Fibroblast of pulmonary artery (primary cell): ENCODE results near the gene SAFB2.
A peak's percentile ranks its signal among the peaks of the same experiment; 100 is the strongest.

Source experiments
- DNase-seq: peaks from one replicate; pipeline ENCODE4 v3.0.0-alpha.2; 2010; ENCODE audit warnings: low read depth
- H3K4me3 ChIP-seq: replicated peaks from 2 replicates; pipeline ENCODE4 v1.5.1; 2011; ENCODE audit warnings: low read depth, mild to moderate bottlenecking, control low read depth, low read length, moderate library complexity
- TF ChIP-seq, protein P1 (sequence below): IDR thresholded peaks from 2 replicates; pipeline ENCODE4 v1.5.1; 2011; ENCODE audit warnings: mild to moderate bottlenecking, control low read depth, low read length, inconsistent platforms; ENCODE audit errors: missing control alignments

Gene SAFB2

DNA sequence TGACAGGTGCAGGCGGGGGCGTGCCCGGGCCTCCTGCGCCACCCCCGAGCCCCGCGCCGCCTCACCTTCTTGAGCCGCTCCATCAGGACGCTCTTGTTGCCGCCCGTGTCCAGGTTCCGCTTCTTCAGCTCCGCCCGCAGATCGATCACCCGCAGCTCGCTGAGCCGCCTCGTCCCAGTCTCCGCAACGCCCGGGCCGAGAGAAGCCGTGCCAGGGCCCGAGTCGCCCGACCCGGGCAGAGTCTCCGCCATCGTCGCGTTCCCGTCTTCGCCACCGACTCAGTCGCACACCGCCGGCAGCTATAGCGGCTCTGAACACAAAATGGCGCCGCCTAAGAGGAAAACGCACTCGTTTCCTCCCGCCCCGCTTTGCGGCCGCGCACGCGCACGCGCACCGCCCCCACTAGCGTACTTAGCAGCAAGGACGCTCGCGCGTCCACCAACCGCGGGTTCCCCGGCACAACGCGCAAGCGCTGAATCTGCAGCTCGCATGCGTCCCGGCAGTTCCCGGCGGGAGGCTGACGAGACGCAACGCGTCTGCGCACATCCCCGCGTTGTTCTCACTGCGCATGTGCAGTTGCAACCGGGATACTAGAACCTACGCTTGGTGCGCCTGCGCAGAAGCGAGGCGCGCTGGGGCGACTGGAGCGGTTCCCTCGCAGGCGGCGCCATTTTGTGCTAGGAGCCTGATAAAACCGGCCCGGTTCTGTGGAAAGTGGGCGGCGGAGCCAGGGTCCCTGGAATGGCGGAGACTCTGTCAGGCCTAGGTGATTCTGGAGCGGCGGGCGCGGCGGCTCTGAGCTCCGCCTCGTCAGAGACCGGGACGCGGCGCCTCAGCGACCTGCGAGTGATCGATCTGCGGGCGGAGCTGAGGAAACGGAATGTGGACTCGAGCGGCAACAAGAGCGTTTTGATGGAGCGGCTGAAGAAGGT lies at the start of gene SAFB2, which contains the start of gene SAFB:
TSS of gene SAFB2 (minus strand) at position 312 of the 932 bp plus-strand sequence. CDS start at position 251, 61 bp downstream.
TSS of gene SAFB (plus strand) at position 619 of the 932 bp plus-strand sequence. CDS start at position 742, 123 bp downstream.
- TF ChIP-seq, protein P1, sequence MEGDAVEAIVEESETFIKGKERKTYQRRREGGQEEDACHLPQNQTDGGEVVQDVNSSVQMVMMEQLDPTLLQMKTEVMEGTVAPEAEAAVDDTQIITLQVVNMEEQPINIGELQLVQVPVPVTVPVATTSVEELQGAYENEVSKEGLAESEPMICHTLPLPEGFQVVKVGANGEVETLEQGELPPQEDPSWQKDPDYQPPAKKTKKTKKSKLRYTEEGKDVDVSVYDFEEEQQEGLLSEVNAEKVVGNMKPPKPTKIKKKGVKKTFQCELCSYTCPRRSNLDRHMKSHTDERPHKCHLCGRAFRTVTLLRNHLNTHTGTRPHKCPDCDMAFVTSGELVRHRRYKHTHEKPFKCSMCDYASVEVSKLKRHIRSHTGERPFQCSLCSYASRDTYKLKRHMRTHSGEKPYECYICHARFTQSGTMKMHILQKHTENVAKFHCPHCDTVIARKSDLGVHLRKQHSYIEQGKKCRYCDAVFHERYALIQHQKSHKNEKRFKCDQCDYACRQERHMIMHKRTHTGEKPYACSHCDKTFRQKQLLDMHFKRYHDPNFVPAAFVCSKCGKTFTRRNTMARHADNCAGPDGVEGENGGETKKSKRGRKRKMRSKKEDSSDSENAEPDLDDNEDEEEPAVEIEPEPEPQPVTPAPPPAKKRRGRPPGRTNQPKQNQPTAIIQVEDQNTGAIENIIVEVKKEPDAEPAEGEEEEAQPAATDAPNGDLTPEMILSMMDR, result no peak

DNA sequence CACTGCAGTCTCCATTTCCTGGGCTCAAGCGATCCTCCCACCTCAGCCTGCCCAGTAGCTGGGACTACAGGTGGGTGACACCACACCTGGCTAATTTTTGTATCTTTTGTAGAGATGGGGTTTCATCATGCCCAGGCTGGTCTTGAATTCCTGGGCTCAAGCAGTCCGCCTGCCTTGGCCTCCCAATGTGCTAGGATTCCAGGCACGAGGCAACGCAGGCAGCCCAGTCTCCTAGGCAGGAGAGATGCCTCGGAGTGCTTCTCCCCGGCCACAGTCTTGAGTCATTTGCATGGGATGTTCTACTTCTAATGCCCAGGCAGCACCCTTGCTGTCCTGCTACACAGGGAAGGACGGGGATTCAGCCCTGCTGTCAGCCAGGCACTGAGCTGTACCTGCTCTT lies 49.0 kb upstream of the SAFB2 start:
- no peak for DNase-seq
- TF ChIP-seq, protein P1, result no peak
- no peak overlapping the region for H3K4me3 ChIP-seq

More for the DNA sequence above, at the start of gene SAFB2, which contains the start of gene SAFB:
- peak within 1 kb of the TSS; percentile 84 for H3K4me3 ChIP-seq
- peak; percentile 100 for DNase-seq

DNA sequence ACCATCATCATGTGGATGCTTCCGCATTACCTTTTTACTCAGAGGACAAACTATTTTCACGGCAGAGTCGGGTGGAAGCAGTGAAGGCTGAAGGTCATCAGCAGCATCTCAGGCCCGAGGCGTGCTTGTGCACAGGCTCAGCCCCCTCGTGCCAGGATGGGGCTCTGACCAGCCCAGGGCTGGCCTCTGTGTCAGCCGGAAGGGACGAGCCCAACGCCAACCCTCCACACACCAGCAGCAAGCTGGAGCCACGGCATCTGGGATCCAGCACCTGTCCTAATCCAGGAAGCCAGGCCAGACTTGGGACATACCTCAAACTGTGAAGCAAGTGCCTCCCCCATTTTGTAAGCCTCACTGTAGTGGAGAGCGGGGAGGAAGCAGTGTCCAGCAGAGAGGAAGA lies 46.6 kb upstream of the SAFB2 start:
- TF ChIP-seq, protein P1, result no peak
- DNase-seq, result no peak

DNA sequence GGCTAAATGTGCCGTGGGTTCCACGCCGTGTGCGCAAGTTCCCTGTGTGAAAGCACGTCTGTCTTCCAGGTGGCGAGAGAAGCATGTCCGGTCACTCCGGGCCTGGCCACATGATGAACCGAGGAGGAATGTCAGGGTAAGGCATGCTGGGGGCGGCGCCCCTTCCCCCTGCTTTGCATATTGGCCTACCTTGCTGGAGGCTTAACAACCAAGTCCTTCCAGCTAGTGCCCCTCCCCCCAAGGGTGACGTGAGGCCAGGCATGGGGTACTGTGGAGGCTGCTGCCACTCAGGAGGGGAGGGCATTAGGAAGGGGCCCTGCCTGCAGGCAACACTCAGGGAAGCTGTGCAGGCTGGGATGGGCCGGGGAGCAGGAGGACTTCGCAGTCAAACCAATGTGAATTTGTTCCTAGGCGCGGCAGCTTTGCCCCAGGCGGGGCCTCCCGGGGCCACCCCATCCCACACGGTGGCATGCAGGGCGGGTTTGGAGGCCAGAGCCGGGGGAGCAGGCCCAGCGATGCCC lies 45.2 kb upstream of the SAFB2 start:
- TF ChIP-seq, protein P1, result no peak
- H3K4me3 ChIP-seq, result no peak overlapping the region
- no peak for DNase-seq

More for the DNA sequence above, 46.6 kb upstream of the SAFB2 start:
- no peak overlapping the region for H3K4me3 ChIP-seq

DNA sequence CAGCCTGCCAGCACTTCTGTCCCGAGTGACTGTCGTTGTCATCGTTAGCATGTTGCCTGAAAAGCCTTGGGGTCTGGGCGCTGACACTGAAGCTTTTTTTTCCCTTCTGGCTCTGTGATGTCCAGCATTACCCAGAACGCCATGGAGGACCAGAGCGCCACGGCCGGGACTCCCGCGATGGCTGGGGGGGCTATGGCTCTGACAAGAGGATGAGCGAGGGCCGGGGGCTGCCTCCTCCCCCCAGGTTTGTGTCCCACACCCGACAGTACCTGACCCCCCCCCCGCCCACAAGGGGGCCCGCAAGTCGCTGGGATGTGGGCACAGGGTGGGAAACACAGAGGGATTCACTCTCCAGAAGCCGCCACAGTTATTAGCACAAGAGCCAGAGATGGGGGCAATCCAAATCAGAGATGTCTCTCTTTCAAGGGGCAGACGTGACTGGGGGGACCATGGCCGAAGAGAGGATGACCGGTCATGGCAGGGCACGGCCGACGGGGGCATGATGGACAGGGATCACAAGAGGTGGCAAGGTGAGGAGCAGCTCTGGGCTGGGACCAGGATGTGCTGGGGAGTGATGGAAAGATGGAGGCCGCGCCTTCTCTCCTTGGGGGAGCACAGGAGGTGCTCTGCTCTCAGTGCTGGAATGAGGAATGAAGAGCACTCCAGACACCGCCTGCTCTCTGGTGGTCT lies 44.5 kb upstream of the SAFB2 start:
- TF ChIP-seq, protein P1, result no peak
- H3K4me3 ChIP-seq, result no peak overlapping the region
- DNase-seq, result no peak

DNA sequence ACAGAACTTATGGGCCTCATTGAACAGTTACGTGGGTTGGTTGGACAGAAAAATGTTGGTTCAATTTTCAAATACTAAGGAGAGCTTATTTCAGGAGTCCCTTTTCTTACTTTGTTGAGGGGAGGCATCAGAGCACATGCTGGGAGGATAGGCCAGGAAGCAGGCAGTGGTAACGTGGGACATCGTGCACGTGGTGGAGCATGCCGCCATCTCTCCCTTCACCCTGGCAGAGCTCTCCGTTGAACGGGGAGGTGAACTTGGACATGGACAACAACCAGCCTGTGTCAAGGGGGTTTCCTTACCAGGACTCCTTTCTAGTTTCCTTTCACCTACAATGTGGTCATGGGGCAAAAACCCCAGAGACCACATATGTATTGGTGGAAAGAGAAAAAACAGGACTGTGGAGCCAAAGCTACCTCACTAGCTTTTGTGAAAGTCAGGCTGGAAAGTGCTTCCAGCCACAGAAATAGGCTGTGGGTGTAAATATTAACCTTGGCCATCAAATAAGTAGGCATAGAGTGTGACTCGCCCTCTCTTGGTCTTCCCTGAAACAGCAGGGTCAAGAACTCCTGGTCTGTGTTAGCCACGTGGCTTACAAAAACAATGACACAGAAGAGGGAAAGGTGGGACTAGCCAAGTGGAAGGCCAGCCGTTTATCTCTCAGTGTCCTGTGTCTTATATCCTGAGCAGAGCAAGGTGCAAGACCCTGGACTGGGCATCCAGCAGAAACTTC lies 43.4 kb upstream of the SAFB2 start:
- TF ChIP-seq, protein P1, result peak; percentile 23
- no peak overlapping the region for H3K4me3 ChIP-seq
- peak; percentile 58 for DNase-seq
